HG03039 (cell line): ENCODE results near the gene SHF.
"Not testable (repeated sequence)": the region's sequence is repeated elsewhere in the genome, so short reads cannot be mapped to it uniquely, and the experiment has no call there.

Experiments
- ATAC-seq: cut with Tn5 transposase; IDR thresholded peaks from one replicate; pipeline ENCODE4 v1.9.1; 2021; ENCODE audit warnings: mild to moderate bottlenecking, moderate library complexity; ENCODE audit not compliant: unreplicated experiment

SHF gene

DNA sequence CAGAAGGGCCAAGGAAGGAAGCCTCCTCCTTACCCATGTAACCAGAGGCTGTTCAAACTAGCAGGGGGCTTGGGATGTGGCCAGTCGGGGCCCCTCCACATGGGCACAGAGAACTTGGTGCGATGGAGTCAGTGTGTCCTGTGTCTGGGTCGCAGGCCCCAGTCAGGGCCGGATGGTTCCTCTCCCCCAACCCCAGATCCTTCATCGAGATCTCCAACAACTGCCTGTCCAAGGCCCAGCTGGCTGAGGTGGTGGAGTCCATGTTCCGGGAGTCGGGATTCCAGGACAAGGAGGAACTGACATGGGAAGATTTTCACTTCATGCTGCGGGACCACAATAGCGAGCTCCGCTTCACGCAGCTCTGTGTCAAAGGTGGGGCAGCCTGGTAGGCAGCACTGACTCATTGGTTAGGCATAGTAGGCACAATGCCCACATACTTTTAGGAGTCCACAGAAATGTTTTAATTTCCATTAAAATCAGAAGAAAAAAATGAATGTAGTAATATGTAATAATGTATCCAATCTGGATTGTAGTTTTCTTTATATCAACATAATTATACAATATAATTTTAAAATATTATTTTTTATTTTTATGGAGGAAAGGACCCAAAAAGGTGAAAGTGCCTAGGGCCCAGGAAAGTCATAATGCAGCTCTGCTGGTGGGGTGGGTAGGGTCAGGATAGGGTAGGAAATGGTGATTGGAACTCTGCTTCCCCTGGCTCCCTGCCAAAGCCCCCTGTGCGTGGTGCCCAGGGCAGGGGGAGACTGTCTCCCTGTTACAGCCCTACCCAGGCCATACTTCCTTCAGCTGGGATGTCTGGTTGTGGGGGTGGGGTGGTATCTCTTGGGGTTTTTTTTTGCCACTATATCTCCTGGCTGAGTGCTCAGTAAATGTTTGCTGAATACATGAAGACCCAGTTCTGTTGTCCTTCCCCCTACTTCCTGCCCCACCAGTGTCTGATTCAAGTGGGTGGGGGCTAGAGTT is 39.4 kb downstream of the SHF start:
- ATAC-seq: no peak

GRCh38 chr15:45147606-45148005 is 40.2 kb downstream of the SHF start:
- no peak for ATAC-seq

DNA sequence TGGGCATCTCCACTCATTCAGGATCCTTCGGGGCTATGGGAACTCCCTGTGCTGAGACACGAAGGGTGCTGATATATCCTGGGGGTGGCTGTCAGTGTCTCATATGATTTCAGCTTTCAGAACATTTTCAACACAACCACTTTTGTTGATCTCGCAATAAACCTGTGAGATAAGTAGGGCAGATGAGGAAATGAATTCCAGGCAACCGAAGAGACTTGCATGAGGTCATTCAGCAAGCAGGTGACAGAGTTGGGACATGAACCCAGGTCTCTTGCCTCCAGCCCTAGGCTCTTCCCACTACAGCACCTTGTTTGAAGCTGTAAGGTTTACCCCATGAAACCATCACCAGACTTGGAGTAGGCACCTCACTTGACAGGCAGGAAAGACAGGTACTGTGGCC is 41.4 kb downstream of the SHF start:
- no peak for ATAC-seq

DNA sequence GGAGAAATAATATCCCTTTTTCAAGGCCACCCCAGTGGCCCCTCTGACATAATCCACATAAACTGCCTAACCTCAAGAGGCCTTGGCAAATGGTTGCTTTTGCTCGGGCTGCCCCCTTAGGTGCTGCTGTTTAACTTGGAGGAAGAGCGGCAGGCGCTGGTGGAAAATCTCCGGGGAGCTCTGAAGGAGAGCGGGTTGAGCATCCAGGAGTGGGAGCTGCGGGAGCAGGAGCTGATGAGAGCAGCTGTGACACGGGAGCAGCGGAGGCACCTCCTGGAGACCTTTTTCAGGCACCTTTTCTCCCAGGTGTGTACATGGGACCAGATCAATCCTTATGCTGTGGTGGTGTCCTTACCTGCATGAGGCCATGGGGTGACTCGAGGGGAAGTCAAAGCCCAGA is 43.0 kb downstream of the SHF start:
- no peak for ATAC-seq

DNA sequence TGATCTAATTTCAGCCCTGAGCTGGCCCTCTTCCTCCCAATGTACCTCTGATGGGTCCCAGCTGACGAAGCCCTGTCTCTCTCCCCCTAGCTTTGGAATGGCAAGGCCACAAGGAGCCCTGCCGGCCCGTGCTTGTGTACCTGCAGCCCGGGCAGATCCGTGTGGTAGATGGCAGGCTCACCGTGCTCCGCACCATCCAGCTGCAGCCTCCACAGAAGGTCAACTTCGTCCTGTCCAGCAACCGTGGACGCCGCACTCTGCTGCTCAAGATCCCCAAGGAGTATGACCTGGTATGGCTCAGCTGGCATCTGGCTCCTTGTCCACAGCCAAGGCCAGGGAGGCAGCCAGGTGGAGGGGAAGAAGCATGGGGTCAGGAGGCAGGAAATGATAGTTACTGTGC is 43.8 kb downstream of the SHF start:
- no peak for ATAC-seq

DNA sequence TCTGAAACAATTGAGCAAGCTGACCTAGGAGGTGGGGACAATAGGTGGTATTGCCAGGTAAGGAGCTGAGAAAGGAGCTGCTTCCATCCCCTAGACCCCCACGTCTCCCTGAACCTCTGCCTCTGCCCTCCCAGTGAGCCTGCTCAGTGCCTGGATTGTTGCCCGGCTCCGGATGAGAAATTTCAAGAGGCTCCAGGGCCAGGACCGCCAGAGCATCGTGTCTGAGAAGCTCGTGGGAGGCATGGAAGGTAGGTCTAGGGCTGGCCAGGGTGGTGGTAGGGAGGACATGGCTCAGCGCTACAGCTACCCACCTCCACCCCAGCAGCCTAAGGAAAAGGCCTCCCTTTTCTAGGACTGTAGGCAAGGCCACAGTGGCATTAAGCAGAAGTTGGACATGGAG is 44.7 kb downstream of the SHF start:
- no peak for ATAC-seq

GRCh38 chr15:45141386-45141785 is 46.4 kb downstream of the SHF start:
- ATAC-seq: no peak

GRCh38 chr15:45140557-45141250 is 47.1 kb downstream of the SHF start:
- no peak for ATAC-seq

- no peak for ATAC-seq
Observed at GRCh38 chr15:45139770-45140169, 48.0 kb downstream of the SHF start.

DNA sequence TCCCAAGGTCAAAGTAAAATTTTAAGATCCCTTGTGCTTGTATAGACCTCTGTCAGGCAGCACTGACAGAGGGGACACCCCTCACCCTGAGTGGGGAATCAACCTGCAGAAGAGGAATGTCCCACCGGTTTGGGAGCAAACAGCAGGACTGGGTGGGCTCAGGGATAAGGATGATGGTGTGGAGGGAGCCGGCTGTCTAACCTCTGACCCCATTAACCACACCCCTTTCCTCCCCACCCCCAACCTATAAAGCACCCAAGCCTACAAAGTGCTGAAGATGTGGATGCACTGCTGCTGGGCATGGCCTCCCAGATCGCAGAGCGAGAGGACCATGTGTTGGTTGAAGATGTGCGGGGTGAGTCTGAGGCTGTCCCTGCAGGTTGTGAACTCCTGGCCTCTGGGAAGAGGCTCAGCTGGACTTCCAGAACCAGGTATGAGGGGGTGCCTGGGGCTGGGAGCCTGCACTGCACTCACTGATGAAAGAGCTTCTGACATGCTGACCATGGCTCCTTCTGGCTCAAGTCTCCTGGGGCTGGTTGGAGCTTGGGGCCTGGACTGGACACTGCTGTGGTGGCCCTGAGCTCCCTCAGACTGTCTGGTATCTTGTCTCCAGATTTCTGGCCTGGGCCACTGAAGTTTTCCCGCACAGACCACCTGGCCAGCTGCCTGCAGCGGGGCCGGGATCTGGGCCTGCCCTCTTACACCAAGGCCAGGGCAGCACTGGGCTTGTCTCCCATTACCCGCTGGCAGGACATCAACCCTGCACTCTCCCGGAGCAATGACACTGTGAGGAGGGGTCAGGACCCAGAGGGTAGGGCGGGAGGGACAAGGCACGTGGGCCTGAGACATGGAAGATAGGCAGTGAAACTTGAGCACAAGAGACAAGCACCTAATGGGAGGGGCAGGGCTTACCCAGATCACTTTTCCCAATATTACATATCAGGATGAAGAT is 48.7 kb downstream of the SHF start:
- ATAC-seq: no peak

DNA sequence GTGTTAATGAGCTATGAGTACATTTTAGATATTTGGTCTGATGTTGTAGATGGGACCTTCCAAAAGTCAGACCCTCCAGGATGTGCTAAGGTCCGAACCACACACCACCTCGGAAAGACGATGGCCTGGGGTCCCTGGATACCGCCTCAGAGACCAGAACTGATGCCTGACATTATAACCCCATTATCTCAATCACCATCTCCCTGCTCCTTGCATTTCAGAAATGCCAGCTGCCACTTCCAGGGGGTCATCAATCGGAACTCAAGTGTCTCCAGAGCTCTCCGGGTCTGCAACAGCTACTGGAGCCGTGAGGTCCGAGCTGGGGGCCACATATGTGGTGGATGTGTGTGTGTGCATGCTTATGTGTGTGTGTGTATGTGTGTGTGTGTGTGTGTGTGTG is 50.1 kb downstream of the SHF start:
- ATAC-seq: no peak

GRCh38 chr15:45136378-45136764 is 51.4 kb downstream of the SHF start:
- ATAC-seq: no peak

DNA sequence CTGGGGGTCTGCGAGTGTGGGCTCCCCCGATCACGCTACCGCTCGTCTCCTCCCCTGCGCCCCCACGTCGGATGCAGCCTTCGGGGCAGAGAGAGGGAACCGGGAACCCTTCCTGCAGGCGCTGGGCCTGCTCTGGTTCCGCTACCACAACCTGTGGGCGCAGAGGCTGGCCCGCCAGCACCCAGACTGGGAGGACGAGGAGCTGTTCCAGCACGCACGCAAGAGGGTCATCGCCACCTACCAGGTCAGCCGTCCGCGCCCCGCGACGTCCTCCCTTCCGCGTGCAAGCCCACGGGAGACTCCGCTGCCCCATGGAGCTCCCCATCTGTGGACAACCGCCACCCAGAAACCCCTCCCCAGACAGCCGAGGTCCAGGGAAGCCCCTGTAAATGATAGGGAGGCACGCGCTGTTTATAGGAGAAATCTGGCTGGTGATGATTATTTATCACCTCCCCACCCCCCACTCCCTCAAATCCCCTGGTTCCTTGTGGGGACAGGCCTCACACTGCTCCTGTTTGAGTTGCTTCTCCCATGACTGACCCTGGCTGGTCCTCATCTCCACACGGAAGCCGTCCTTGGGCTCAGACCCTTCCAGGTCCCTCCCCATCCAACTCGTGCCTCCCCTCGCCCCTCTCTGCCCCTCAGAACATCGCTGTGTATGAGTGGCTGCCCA is 51.9 kb downstream of the SHF start:
- not testable (repeated sequence) for ATAC-seq

- no peak for ATAC-seq
Observed at GRCh38 chr15:45134682-45135604, 52.8 kb downstream of the SHF start.

GRCh38 chr15:45134046-45134445 is 53.7 kb downstream of the SHF start:
- ATAC-seq: no peak

GRCh38 chr15:45133561-45133920 is 54.2 kb downstream of the SHF start:
- no peak for ATAC-seq

DNA sequence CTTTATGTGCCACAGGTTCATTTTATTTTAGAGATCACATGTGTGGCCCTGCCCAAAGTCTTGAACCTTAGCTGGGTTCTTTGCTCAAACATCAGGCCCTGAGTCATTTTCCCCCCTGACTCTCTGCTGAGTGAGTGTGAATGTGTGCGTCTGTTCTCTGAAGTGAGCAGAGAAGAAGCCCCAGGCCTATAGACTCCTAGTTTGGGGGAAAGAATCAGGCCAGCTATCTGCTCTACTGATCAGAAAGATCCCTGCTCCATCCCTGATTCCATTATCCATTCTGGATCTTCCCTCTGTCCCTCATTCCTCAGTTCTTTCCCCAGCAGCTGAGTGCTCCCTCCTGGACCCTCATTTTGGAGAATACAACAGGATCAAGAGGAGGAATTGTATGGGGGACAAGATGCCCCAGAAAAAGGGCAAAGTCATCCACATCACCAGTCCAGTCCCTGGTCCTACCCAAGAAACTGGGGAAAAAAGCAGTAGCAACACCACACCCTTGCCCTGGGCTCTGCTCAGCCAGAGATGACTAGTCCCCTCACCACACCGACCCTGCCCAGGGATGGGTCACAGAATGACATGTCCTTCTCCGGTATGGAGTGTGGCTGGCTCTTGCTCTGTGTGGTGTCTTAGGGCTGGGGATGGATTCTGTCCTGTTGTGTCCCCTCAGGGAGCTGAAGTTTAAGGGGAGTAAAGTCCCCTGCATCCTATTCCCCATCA is 54.8 kb downstream of the SHF start:
- no peak for ATAC-seq

GRCh38 chr15:45131510-45131909 is 56.3 kb downstream of the SHF start:
- no peak for ATAC-seq
